CD4-positive, alpha-beta T cell (primary cell): ENCODE results near the gene DNAJB12. TPM values are rescaled to one million over a fixed set of nuclear protein-coding genes. Genes with fewer than 3 reads are reported as not detected.

Source experiments
- ATAC-seq: fragments of 200-7000 bp; cut with Tn5 transposase; one replicate; pipeline ENCODE4 v1.10.0; 2022; ENCODE audit warnings: mild to moderate bottlenecking; ENCODE audit not compliant: poor library complexity
- CTCF ChIA-PET: fragments of 350-600 bp; sonication (Branson Sonifier 250); formaldehyde crosslinking; loops from one replicate; lab custom pipeline; 2021; ENCODE audit warnings: antibody characterized with exemption, inconsistent platforms; lab: Charles Lee
- POLR2A ChIA-PET: fragments of 350-600 bp; sonication (Branson Sonifier 250); formaldehyde crosslinking; loops from one replicate; lab custom pipeline; 2021; ENCODE audit warnings: antibody characterized with exemption, inconsistent platforms; lab: Charles Lee
- DNase-seq, 14 experiments: peaks; one replicate each; pipeline ENCODE4 v3.0.0-alpha.2; 2013 to 2020; ENCODE audit warnings: mixed read lengths in 2 of 14
- H3K27ac ChIP-seq, 2 donors: one replicate each; pipeline versions ENCODE4 v1.5.1 to v1.7.0; 2013; ENCODE audit warnings: low read length in 2 of 2, low read depth in 1 of 2, mild to moderate bottlenecking in 1 of 2
- H3K27me3 ChIP-seq, 2 experiments: 1 replicate in 1 of 2; 2 replicates in 1 of 2; pipeline versions ENCODE4 v1.6.1 to v1.7.0; 2013; ENCODE audit warnings: low read length in 2 of 2, control low read depth in 1 of 2, mild to moderate bottlenecking in 1 of 2, moderate library complexity in 1 of 2; ENCODE audit not compliant: insufficient read depth in 2 of 2, control insufficient read depth in 1 of 2
- H3K36me3 ChIP-seq: one replicate; pipeline ENCODE4 v1.6.1; 2013; ENCODE audit warnings: low read length, control low read depth; ENCODE audit not compliant: insufficient read depth
- H3K4me1 ChIP-seq: one replicate; pipeline ENCODE4 v1.6.1; 2013; ENCODE audit warnings: low read length, control low read depth; ENCODE audit not compliant: insufficient read depth
- H3K4me3 ChIP-seq: one replicate; pipeline ENCODE4 v1.5.1; 2013; ENCODE audit warnings: mild to moderate bottlenecking, low read length, moderate library complexity
- H3K9me3 ChIP-seq, 2 experiments: 1 replicate in 1 of 2; 2 replicates in 1 of 2; pipeline versions ENCODE4 v1.6.1 to v1.7.0; 2013; ENCODE audit warnings: low read length in 2 of 2, mild to moderate bottlenecking in 2 of 2, control low read depth in 1 of 2, moderate library complexity in 1 of 2; ENCODE audit not compliant: control insufficient read depth in 1 of 2, insufficient read depth in 1 of 2
- H3K27ac Mint-ChIP-seq: one replicate; pipeline ENCODE4 v1.8.0; 2020; ENCODE audit warnings: mixed read lengths
- H3K27me3 Mint-ChIP-seq: one replicate; pipeline ENCODE4 v1.8.0; 2021; ENCODE audit warnings: mixed read lengths
- H3K36me3 Mint-ChIP-seq: one replicate; pipeline ENCODE4 v1.8.0; 2021; ENCODE audit warnings: low read depth, mixed read lengths
- H3K4me1 Mint-ChIP-seq: one replicate; pipeline ENCODE4 v1.8.0; 2021; ENCODE audit warnings: low read depth, mixed read lengths
- H3K4me3 Mint-ChIP-seq: one replicate; pipeline ENCODE4 v1.8.0; 2020; ENCODE audit warnings: mild to moderate bottlenecking, mixed read lengths
- H3K9me3 Mint-ChIP-seq: one replicate; pipeline ENCODE4 v1.8.0; 2020; ENCODE audit warnings: mixed read lengths
- CTCF ChIP-seq: fragments of 200-600 bp; IDR thresholded peaks from one replicate; pipeline ENCODE4 v1.8.0; 2022; ENCODE audit warnings: antibody characterized with exemption, mild to moderate bottlenecking
- intact Hi-C, 2 experiments: fragments of 100-400 bp; cut with DNase I in 1 of 2; cut with micrococcal nuclease in 1 of 2; formaldehyde crosslinking; loops; one replicate each; pipeline versions ENCODE4 v1.15.1 to v1.9.0; 2023 to 2025; cut with DNase I, micrococcal nuclease
- total RNA-seq, 174 experiments: library from RNA in 2 of 174; stranded (reverse) in 2 of 174; gene quantifications; one replicate each; pipeline ENCODE4 v1.2.3 and lab custom pipeline; 2021 to 2026

Gene DNAJB12
- total RNA-seq, 2 experiments from 2014 or later = 25.2 to 27.0 TPM

GRCh38 chr10:72390764-72391163, 36.0 kb upstream of the DNAJB12 start:
- H3K9me3 Mint-ChIP-seq = no peaks in the 10 kb centered on the region
- no peak for ATAC-seq
- TF ChIP-seq CTCF = no peak

GRCh38 chr10:72389716-72390115, 35.0 kb upstream of the DNAJB12 start:
- DNase-seq (no peak), ATAC-seq (no peak)
- Histone ChIP-seq H3K4me3 (no peak overlapping the region), H3K36me3 (no peaks in the 10 kb centered on the region), H3K27me3 (no peaks in the 10 kb centered on the region), H3K27ac (no peak overlapping the region), H3K4me1 (no peaks in the 10 kb centered on the region), H3K9me3 (no peaks in the 10 kb centered on the region)
- ChIA-PET CTCF (no interaction called here), POLR2A (no interaction called here)
- Mint-ChIP-seq H3K4me1 (no peaks in the 10 kb centered on the region), H3K4me3 (no peak overlapping the region), H3K36me3 (peaks cover 19% of the 10 kb centered on the region), H3K27ac (no peak overlapping the region), H3K27me3 (no peaks in the 10 kb centered on the region), H3K9me3 (no peaks in the 10 kb centered on the region)
- intact Hi-C loops = no loop called here
- TF ChIP-seq CTCF = no peak

More at GRCh38 chr10:72390764-72391163, 36.0 kb upstream of the DNAJB12 start:
- Histone ChIP-seq H3K27ac (no peak overlapping the region), H3K4me3 (no peak overlapping the region), H3K9me3 (no peaks in the 10 kb centered on the region), H3K27me3 (no peaks in the 10 kb centered on the region), H3K36me3 (no peaks in the 10 kb centered on the region), H3K4me1 (no peaks in the 10 kb centered on the region)
- H3K27me3 Mint-ChIP-seq = no peaks in the 10 kb centered on the region
- ChIA-PET CTCF (no interaction called here), POLR2A (no interaction called here)
- H3K36me3 Mint-ChIP-seq = peaks cover 19% of the 10 kb centered on the region
- H3K4me3 Mint-ChIP-seq = no peak overlapping the region
- no peak for DNase-seq
- intact Hi-C loops = no loop called here
- no peaks in the 10 kb centered on the region for H3K4me1 Mint-ChIP-seq
- no peak overlapping the region for H3K27ac Mint-ChIP-seq

GRCh38 chr10:72389014-72389413, 34.3 kb upstream of the DNAJB12 start:
- H3K9me3 ChIP-seq = no peaks in the 10 kb centered on the region
- Mint-ChIP-seq H3K4me3 (no peak overlapping the region), H3K27ac (no peak overlapping the region), H3K4me1 (no peaks in the 10 kb centered on the region), H3K36me3 (peaks cover 15% of the 10 kb centered on the region), H3K27me3 (no peaks in the 10 kb centered on the region), H3K9me3 (no peaks in the 10 kb centered on the region)
- no peaks in the 10 kb centered on the region for H3K36me3 ChIP-seq
- POLR2A ChIA-PET = no interaction called here
- intact Hi-C loops = no loop called here
- DNase-seq (no peak), ATAC-seq (no peak)
- no peak overlapping the region for H3K27ac ChIP-seq
- TF ChIP-seq CTCF = no peak
- H3K27me3 ChIP-seq = no peaks in the 10 kb centered on the region
- CTCF ChIA-PET = no interaction called here
- no peaks in the 10 kb centered on the region for H3K4me1 ChIP-seq
- no peak overlapping the region for H3K4me3 ChIP-seq
